Liver (tissue), 9 donors: Measurements from ENCODE around the gene DDR2. TPM values are rescaled to one million over a fixed set of nuclear protein-coding genes. Genes with fewer than 3 reads are reported as not detected.

Experiments
- DNase-seq: peaks from one replicate; pipeline ENCODE4 v3.0.0-alpha.2; 2017; ENCODE audit warnings: low spot score
- H3K27ac ChIP-seq, 2 donors: one replicate each; pipeline ENCODE4 v1.7.0; 2013; ENCODE audit warnings: inconsistent platforms in 2 of 2, low read length in 2 of 2, control low read depth in 1 of 2, low read depth in 1 of 2, mild to moderate bottlenecking in 1 of 2
- H3K27me3 ChIP-seq, 4 donors: one replicate each; pipeline versions ENCODE4 v1.6.1 to v1.7.0; 2013; ENCODE audit warnings: low read length in 3 of 4, inconsistent platforms in 1 of 4, mild to moderate bottlenecking in 1 of 4, moderate library complexity in 1 of 4; ENCODE audit not compliant: control insufficient read depth in 4 of 4, insufficient read depth in 4 of 4
- H3K36me3 ChIP-seq, 4 donors: one replicate each; pipeline versions ENCODE4 v1.6.1 to v1.7.0; 2013; ENCODE audit warnings: low read length in 3 of 4, mild to moderate bottlenecking in 3 of 4, low read depth in 1 of 4, moderate library complexity in 1 of 4; ENCODE audit not compliant: control insufficient read depth in 4 of 4, insufficient read depth in 3 of 4
- H3K4me1 ChIP-seq, 4 donors: one replicate each; pipeline versions ENCODE4 v1.6.1 to v1.7.0; 2013; ENCODE audit warnings: low read length in 3 of 4, mild to moderate bottlenecking in 3 of 4, moderate library complexity in 1 of 4; ENCODE audit not compliant: control insufficient read depth in 4 of 4, insufficient read depth in 4 of 4
- H3K4me3 ChIP-seq, 3 donors: one replicate each; pipeline versions ENCODE4 v1.6.1 to v1.7.0; 2013; ENCODE audit warnings: low read length in 3 of 3, control low read depth in 1 of 3, low read depth in 1 of 3, mild to moderate bottlenecking in 1 of 3
- H3K9ac ChIP-seq, 2 donors: one replicate each; pipeline ENCODE4 v1.7.0; 2013; ENCODE audit warnings: low read length in 2 of 2, mild to moderate bottlenecking in 2 of 2, moderate library complexity in 2 of 2, control low read depth in 1 of 2, low read depth in 1 of 2
- H3K9me3 ChIP-seq, 4 donors: one replicate each; pipeline versions ENCODE4 v1.6.1 to v1.7.0; 2013; ENCODE audit warnings: low read length in 3 of 4; ENCODE audit not compliant: control insufficient read depth in 4 of 4
- ATF3 ChIP-seq: IDR thresholded peaks from 2 replicates; pipeline ENCODE4 v1.6.1; 2016; ENCODE audit warnings: antibody characterized with exemption
- CTCF ChIP-seq: fragments of 150-350 bp; IDR thresholded peaks from 2 replicates; pipeline ENCODE4 v1.5.1; 2017; ENCODE audit warnings: improper control_type of control experiment, low read depth, low read length; ENCODE audit not compliant: missing input control
- EGR1 ChIP-seq, 2 donors: IDR thresholded peaks; 2 replicates each; pipeline ENCODE4 v1.6.1; 2016 to 2018; ENCODE audit warnings: antibody characterized with exemption in 2 of 2, low read depth in 2 of 2
- FOXA1 ChIP-seq: IDR thresholded peaks from 2 replicates; pipeline ENCODE4 v1.6.1; 2016; ENCODE audit warnings: antibody characterized with exemption
- FOXA2 ChIP-seq: IDR thresholded peaks from 2 replicates; pipeline ENCODE4 v1.6.1; 2016; ENCODE audit warnings: antibody characterized with exemption
- GABPA ChIP-seq, 2 donors: IDR thresholded peaks in 1 of 2; conservative IDR thresholded peaks in 1 of 2; 2 replicates each; pipeline ENCODE4 v1.6.1; 2016; ENCODE audit warnings: antibody characterized with exemption in 2 of 2, mild to moderate bottlenecking in 1 of 2, moderate library complexity in 1 of 2
- HNF4A ChIP-seq, 2 donors: conservative IDR thresholded peaks; 2 replicates each; pipeline ENCODE4 v1.6.1; 2016; ENCODE audit warnings: antibody characterized with exemption in 2 of 2, mild to moderate bottlenecking in 2 of 2
- HNF4G ChIP-seq: IDR thresholded peaks from 2 replicates; pipeline ENCODE4 v1.6.1; 2016; ENCODE audit warnings: antibody characterized with exemption
- JUND ChIP-seq, 2 donors: IDR thresholded peaks; 2 replicates each; pipeline ENCODE4 v1.6.1; 2016; ENCODE audit warnings: antibody characterized with exemption in 2 of 2
- MAX ChIP-seq: IDR thresholded peaks from 2 replicates; pipeline ENCODE4 v1.6.1; 2016; ENCODE audit warnings: antibody characterized with exemption
- NR2F2 ChIP-seq: IDR thresholded peaks from 2 replicates; pipeline ENCODE4 v1.6.1; 2016; ENCODE audit warnings: antibody characterized with exemption
- RAD21 ChIP-seq, 2 donors: IDR thresholded peaks; 2 replicates each; pipeline ENCODE4 v1.6.1; 2016; ENCODE audit warnings: antibody characterized with exemption in 2 of 2, mild to moderate bottlenecking in 2 of 2
- REST ChIP-seq: IDR thresholded peaks from 2 replicates; pipeline ENCODE4 v1.6.1; 2016; ENCODE audit warnings: antibody characterized with exemption, mild to moderate bottlenecking
- RXRA ChIP-seq, 2 donors: IDR thresholded peaks; 2 replicates each; pipeline ENCODE4 v1.6.1; 2017 to 2018; ENCODE audit warnings: antibody characterized with exemption in 2 of 2, mild to moderate bottlenecking in 1 of 2
- SP1 ChIP-seq: IDR thresholded peaks from 2 replicates; pipeline ENCODE4 v1.6.1; 2018; ENCODE audit warnings: antibody characterized with exemption, mild to moderate bottlenecking
- TAF1 ChIP-seq: conservative IDR thresholded peaks from 2 replicates; pipeline ENCODE4 v1.6.1; 2016; ENCODE audit warnings: antibody characterized with exemption, mild to moderate bottlenecking
- YY1 ChIP-seq: IDR thresholded peaks from 2 replicates; pipeline ENCODE4 v1.6.1; 2016; ENCODE audit warnings: antibody characterized with exemption, mild to moderate bottlenecking
- ZBTB33 ChIP-seq: IDR thresholded peaks from 2 replicates; pipeline ENCODE4 v1.6.1; 2016; ENCODE audit warnings: antibody characterized with exemption
- WGBS: extraction: QIAGEN DNeasy Blood & Tissue Kit; methylation state at CpG from one replicate; pipeline ENCODE4 v1.1.7; 2013; 5-methylcytosine and 5-hydroxymethylcytosine counted together
- polyA plus RNA-seq, 2 donors: library from polyadenylated mRNA; stranded (reverse) in 1 of 2; unstranded in 1 of 2; fragments of 200-250 nt in 1 of 2; fragments of >200 nt in 1 of 2; fragmentation: Nextera tagmentation in 1 of 2; extraction: Ambion mirVana in 1 of 2; gene quantifications; one replicate each; pipeline versions ENCODE4 v1.2.1 to v1.2.3, GENCODE V29; 2013 to 2015
- total RNA-seq, 2 donors: library from RNA; depleted of rRNA; stranded (reverse); fragments of >200 nt; gene quantifications; one replicate each; pipeline ENCODE4 v1.2.3, GENCODE V29; 2014
- donor health status: healthy.
- donor health status: healthy.
- donor health status: healthy.
- donor health status: healthy.
- donor health status: healthy.

Gene DDR2
- total and polyA plus RNA-seq, 4 donors, result 1.2 to 6.4 (median 2.1) TPM

GRCh38 chr1:162671664-162672410 is 39.6 kb downstream of the DDR2 start:
- no peaks in the 10 kb centered on the region for H3K36me3 ChIP-seq
- TF ChIP-seq FOXA1 (no peak), EGR1 (IDR thresholded peaks at IDR 0.05; ENCODE audit: low read depth in 2 of 2) (no peak), MAX (no peak), HNF4G (no peak), HNF4A (conservative IDR thresholded peaks at IDR 0.05) (no peak), TAF1 (no peak), ZBTB33 (no peak), SP1 (no peak), NR2F2 (no peak), FOXA2 (no peak), YY1 (no peak)
- H3K9ac ChIP-seq, result no peak overlapping the region
- H3K4me1 ChIP-seq, result no peaks in the 10 kb centered on the region
- no peaks in the 10 kb centered on the region for H3K27me3 ChIP-seq
- 68% methylated on average over 5 of the region's 5 CpGs for WGBS
- H3K4me3 ChIP-seq, result no peak overlapping the region
- H3K27ac ChIP-seq, result peak overlapping the region; percentile 41 to 51
- no peak for DNase-seq
- no peaks in the 10 kb centered on the region for H3K9me3 ChIP-seq

GRCh38 chr1:162672622-162673260 is 40.5 kb downstream of the DDR2 start:
- Histone ChIP-seq H3K9me3 (no peaks in the 10 kb centered on the region), H3K4me3 (no peak overlapping the region), H3K36me3 (no peaks in the 10 kb centered on the region), H3K9ac (no peak overlapping the region), H3K27me3 (no peaks in the 10 kb centered on the region), H3K27ac (no peak overlapping the region), H3K4me1 (no peaks in the 10 kb centered on the region)
- no peak for DNase-seq
- TF ChIP-seq REST (no peak), FOXA2 (no peak), NR2F2 (no peak), FOXA1 (no peak), RAD21 (IDR thresholded peaks at IDR 0.05) (no peak), TAF1 (no peak), MAX (no peak), HNF4G (no peak), YY1 (no peak), CTCF (no peak), EGR1 (IDR thresholded peaks at IDR 0.05; ENCODE audit: low read depth in 2 of 2) (no peak), ZBTB33 (no peak), ATF3 (no peak), SP1 (no peak), RXRA (IDR thresholded peaks at IDR 0.05) (no peak), JUND (IDR thresholded peaks at IDR 0.05) (no peak), HNF4A (conservative IDR thresholded peaks at IDR 0.05) (no peak), GABPA (IDR thresholded peaks at IDR 0.05 in 1 of 2, conservative IDR thresholded peaks at IDR 0.05 in 1 of 2) (no peak)
- WGBS, result 96% methylated on average over 3 of the region's 3 CpGs
